GM21367 (cell line): ENCODE data around the gene NEK7.

Experiments used
- ATAC-seq: cut with Tn5 transposase; IDR thresholded peaks from one replicate; pipeline ENCODE4 v1.9.1; 2021; ENCODE audit not compliant: unreplicated experiment

NEK7 gene

GRCh38 chr1:198253259-198253658 is 96.5 kb downstream of the NEK7 start:
- peak; percentile 72 for ATAC-seq

DNA sequence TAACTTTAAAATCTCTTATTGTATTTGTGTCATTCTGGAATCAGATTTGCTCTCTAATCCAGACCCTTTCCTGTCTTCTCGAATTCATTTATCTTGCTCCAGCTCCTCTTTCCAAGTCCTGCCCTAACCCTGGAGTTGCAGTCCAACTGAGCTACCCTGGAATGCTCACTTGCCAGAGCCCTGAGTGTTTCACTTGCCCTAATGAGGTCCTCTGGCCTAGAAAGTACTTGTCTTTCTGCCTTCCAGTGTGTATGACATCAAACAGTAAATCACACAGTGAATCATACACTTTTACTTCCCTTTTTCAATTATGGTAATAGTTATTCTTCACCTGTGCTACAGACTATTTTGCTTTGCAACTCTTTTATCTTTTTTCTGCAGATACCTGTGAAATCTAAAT is 96.9 kb downstream of the NEK7 start:
- ATAC-seq = peak; percentile 98

GRCh38 chr1:198254521-198254920 is 97.7 kb downstream of the NEK7 start:
- ATAC-seq = no peak

GRCh38 chr1:198254948-198255347 is 98.2 kb downstream of the NEK7 start:
- ATAC-seq = no peak

DNA sequence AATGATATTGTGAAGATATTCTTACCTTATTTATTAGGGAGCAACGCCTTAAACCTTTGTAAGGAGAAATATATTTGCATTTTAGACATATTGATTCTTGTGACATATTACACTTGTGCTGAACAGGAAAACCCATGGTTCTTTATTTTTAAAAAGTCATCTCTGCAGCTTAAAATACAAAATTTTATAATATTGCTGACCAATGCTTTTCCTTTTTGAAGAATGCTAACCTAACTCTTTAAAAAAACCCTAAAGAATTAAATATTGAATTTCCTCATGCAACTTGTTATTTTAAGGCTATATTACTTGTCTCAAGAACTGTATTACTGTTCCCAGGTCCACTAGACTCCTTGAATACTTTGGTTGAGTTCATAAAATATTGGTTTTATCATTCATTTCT is 99.0 kb downstream of the NEK7 start:
- no peak for ATAC-seq

- ATAC-seq = no peak
These were observed 101.7 kb downstream of the NEK7 start for GRCh38 chr1:198258491-198258890.

GRCh38 chr1:198259333-198260074 is 102.7 kb downstream of the NEK7 start:
- ATAC-seq = no peak

GRCh38 chr1:198261886-198262285 is 105.1 kb downstream of the NEK7 start:
- no peak for ATAC-seq

- no peak for ATAC-seq
These were observed 106.4 kb downstream of the NEK7 start for GRCh38 chr1:198263186-198263585.

GRCh38 chr1:198264282-198264681 is 107.5 kb downstream of the NEK7 start:
- ATAC-seq = no peak

- no peak for ATAC-seq
These were observed 108.4 kb downstream of the NEK7 start for GRCh38 chr1:198265073-198265661.

GRCh38 chr1:198267056-198267455 is 110.3 kb downstream of the NEK7 start:
- no peak for ATAC-seq

- ATAC-seq = no peak
These were observed 111.1 kb downstream of the NEK7 start for GRCh38 chr1:198267921-198268320.

- no peak for ATAC-seq
These were observed 112.2 kb downstream of the NEK7 start for GRCh38 chr1:198268784-198269645.

DNA sequence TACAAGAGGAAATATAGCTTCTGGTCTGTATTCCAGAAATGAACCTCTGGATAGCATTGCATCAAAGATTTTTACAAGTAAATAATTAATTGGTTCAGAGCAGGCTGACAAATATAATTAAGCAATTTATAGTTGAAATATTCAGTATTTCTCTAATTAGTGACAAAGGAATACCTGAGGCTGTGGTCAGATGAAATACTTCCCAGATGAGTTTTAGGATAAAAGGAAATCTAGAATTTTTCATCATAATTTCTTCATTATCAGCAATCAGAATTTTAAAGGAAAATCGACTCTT is 112.8 kb downstream of the NEK7 start:
- ATAC-seq = no peak

GRCh38 chr1:198270273-198270828 is 113.6 kb downstream of the NEK7 start:
- no peak for ATAC-seq

DNA sequence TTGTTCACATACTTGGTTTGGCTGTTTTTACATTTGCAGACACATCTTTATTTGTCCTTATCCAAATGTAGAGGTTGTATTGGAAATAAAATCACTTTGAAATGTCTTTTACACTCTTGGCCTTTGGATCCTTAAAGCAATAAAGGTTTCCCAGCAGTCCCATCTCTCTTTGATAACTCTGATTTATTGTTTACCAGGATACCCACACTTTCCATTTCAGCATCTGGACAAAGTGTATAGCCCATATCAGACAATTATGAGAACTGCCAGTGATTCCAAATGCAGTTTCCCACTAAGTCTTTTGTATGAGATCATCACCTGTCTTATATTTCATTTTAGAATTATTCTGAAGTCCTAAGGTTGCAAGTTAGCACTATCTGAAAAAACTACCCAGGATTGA is 114.7 kb downstream of the NEK7 start:
- no peak for ATAC-seq

DNA sequence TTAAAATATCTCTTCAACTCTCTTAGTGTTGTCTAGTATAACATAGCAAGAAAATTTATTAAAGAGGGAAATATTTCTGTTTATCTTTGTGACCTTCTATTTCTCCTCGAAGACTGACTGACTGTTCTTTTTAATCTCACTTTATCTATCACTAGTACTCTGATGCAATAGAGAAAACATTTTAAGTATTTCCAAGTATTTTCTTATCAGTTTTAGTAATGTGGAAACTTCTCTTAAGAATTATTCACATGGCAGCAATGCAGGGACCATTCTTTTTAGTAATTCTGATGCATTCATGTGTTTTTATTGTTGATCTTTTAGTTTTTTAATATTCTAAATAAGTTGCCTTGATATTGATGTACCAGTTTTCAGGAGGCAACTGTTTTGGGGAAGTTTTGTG is 115.7 kb downstream of the NEK7 start:
- no peak for ATAC-seq

- no peak for ATAC-seq
These were observed 117.0 kb downstream of the NEK7 start for GRCh38 chr1:198273748-198274295.

GRCh38 chr1:198275597-198275996 is 118.8 kb downstream of the NEK7 start:
- no peak for ATAC-seq

DNA sequence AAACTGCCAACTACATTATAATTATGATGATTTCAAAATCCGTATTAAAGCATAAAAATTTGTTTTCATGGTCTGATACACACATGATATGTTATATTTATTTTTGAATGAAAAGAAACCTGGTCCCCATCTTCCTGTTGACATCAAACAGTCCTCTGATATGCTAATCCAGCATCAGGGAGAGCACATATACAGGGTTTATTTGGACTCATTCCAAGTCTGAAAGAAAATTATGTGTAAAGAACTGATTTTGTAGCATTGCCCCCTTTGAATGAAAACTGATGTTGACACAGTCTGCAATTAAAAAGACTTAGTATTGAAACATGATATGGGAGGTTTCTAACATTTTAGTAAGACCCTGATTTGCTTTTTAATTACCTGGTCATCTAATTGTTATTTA is 119.4 kb downstream of the NEK7 start:
- ATAC-seq = no peak

GRCh38 chr1:198278943-198279342 is 122.1 kb downstream of the NEK7 start:
- ATAC-seq = no peak
